ENCODE results near the gene MED22.

Gene MED22

DNA sequence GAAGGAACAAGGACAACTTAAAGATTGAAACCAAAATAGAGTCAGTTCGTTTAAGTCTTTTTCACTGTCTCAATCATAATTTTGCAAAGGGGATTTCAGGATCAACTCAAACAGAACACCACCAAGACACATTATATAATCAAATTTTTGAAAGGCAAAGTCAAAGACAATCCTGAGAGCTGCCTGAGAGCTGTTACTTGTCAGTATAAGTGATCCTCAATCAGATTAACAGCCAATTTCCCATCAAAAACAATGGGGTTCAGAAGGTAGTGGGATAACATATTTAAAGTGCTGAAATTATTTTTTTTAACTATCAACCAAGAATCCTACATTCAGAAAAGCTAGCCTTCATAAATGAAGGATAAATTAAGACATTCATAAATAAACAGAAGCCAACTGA lies 53.7 kb downstream of the MED22 start:
- no peaks in the 10 kb centered on the region for H3K4me1 ChIP-seq
- no peaks in the 10 kb centered on the region for H3K9me3 ChIP-seq
- no peak for DNase-seq
- TF ChIP-seq, protein P1, sequence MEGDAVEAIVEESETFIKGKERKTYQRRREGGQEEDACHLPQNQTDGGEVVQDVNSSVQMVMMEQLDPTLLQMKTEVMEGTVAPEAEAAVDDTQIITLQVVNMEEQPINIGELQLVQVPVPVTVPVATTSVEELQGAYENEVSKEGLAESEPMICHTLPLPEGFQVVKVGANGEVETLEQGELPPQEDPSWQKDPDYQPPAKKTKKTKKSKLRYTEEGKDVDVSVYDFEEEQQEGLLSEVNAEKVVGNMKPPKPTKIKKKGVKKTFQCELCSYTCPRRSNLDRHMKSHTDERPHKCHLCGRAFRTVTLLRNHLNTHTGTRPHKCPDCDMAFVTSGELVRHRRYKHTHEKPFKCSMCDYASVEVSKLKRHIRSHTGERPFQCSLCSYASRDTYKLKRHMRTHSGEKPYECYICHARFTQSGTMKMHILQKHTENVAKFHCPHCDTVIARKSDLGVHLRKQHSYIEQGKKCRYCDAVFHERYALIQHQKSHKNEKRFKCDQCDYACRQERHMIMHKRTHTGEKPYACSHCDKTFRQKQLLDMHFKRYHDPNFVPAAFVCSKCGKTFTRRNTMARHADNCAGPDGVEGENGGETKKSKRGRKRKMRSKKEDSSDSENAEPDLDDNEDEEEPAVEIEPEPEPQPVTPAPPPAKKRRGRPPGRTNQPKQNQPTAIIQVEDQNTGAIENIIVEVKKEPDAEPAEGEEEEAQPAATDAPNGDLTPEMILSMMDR (IDR thresholded peaks at IDR 0.05; ENCODE audit: low read depth, low read length): no peak
- no peak overlapping the region for H3K4me3 ChIP-seq (ENCODE audit: low read depth, low read length)
- peaks cover 48% of the 10 kb centered on the region for H3K27me3 ChIP-seq
- no peaks in the 10 kb centered on the region for H3K36me3 ChIP-seq

DNA sequence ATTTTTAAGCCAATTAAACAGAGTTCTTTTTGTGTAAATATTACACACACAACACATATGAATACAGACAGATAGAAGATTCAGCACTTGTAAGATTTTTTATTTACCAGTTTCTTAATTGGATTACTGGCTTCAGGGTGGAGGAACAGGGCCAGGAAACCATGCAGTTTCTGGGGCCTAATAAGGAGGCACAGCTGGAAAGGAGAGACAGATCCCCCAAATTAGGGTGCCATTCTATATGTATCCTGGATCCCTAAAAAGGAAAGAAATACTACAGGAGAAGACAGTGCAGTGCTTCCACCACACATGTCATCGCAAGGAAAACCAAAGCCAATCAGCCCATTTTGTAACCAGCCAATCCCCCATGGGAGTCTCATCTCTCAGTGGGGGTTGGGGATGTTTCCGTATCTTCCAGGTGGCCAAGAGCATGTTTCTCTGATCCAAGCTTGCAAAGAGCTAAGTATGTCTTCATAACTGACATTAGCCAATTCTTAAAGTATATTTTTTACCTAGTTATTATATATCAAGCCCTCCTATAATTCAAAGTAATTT lies 57.1 kb downstream of the MED22 start:
- Histone ChIP-seq H3K9me3 (no peaks in the 10 kb centered on the region), H3K4me3 (ENCODE audit: low read depth, low read length) (no peak overlapping the region), H3K27me3 (peaks cover 28% of the 10 kb centered on the region), H3K4me1 (no peaks in the 10 kb centered on the region), H3K36me3 (no peaks in the 10 kb centered on the region)
- DNase-seq: no peak
- TF ChIP-seq, protein P1 (IDR thresholded peaks at IDR 0.05; ENCODE audit: low read depth, low read length): no peak

All from BE2C (cell line).